ENCODE results near the gene KLK14.

- no peak for TF ChIP-seq EP300 (IDR thresholded peaks at IDR 0.05; ENCODE audit: borderline replicate concordance in 1 of 2, control insufficient read depth in 1 of 2, low read depth in 2 of 2, low read length in 2 of 2)
- no peak for TF ChIP-seq GABPA (IDR thresholded peaks at IDR 0.05; ENCODE audit: low read depth)
- no peak for TF ChIP-seq YY1 (IDR thresholded peaks at IDR 0.05; ENCODE audit: low read depth, low read length)
- TF ChIP-seq MEF2A (IDR thresholded peaks at IDR 0.05; ENCODE audit: insufficient read depth, low read depth, low read length): no peak
- TF ChIP-seq KLF5 (IDR thresholded peaks at IDR 0.05; ENCODE audit: partially characterized antibody): no peak
- TF ChIP-seq CTCF (IDR thresholded peaks at IDR 0.05 in 2 of 3, conservative IDR thresholded peaks at IDR 0.05 in 1 of 3; ENCODE audit: control insufficient read depth in 2 of 3, extremely low read depth in 1 of 3, insufficient read depth in 1 of 3, low read depth in 3 of 3, low read length in 3 of 3): no peak
- no peak for TF ChIP-seq SP1 (IDR thresholded peaks at IDR 0.05; ENCODE audit: low read depth, low read length)
- TF ChIP-seq MAX (IDR thresholded peaks at IDR 0.05; ENCODE audit: low read depth, low read length): no peak
- no peak for TF ChIP-seq JUND (IDR thresholded peaks at IDR 0.05; ENCODE audit: low read depth, low read length)
- no peak for TF ChIP-seq NR2C2 (IDR thresholded peaks at IDR 0.05; ENCODE audit: borderline replicate concordance, control insufficient read depth, insufficient read length, low read depth)
- no peak for TF ChIP-seq CREM (IDR thresholded peaks at IDR 0.05; ENCODE audit: low read depth)
- no peak for TF ChIP-seq SIX5 (IDR thresholded peaks at IDR 0.05; ENCODE audit: low read depth, low read length, severe bottlenecking)
- TF ChIP-seq NFYB (IDR thresholded peaks at IDR 0.05; ENCODE audit: insufficient read depth, low read depth, low read length): no peak
- TF ChIP-seq MTA3 (IDR thresholded peaks at IDR 0.05; ENCODE audit: borderline replicate concordance, low read length): no peak
Observed at GRCh38 chr19:51123802-51124201, 41.1 kb upstream of the KLK14 start.
